HG03565 (cell line): ENCODE data around the gene MDK.
"Not testable (repeated sequence)": the region's sequence is repeated elsewhere in the genome, so short reads cannot be mapped to it uniquely, and the experiment has no call there.

ENCODE experiments used
- ATAC-seq: cut with Tn5 transposase; IDR thresholded peaks from one replicate; pipeline ENCODE4 v1.9.1; 2021; ENCODE audit warnings: mild to moderate bottlenecking, moderate library complexity; ENCODE audit not compliant: unreplicated experiment

Gene MDK

GRCh38 chr11:46367244-46367915, 14.1 kb upstream of the MDK start:
- peak; percentile 71 for ATAC-seq

- ATAC-seq: no peak
These were observed 13.6 kb upstream of the MDK start for GRCh38 chr11:46367916-46368267.

DNA sequence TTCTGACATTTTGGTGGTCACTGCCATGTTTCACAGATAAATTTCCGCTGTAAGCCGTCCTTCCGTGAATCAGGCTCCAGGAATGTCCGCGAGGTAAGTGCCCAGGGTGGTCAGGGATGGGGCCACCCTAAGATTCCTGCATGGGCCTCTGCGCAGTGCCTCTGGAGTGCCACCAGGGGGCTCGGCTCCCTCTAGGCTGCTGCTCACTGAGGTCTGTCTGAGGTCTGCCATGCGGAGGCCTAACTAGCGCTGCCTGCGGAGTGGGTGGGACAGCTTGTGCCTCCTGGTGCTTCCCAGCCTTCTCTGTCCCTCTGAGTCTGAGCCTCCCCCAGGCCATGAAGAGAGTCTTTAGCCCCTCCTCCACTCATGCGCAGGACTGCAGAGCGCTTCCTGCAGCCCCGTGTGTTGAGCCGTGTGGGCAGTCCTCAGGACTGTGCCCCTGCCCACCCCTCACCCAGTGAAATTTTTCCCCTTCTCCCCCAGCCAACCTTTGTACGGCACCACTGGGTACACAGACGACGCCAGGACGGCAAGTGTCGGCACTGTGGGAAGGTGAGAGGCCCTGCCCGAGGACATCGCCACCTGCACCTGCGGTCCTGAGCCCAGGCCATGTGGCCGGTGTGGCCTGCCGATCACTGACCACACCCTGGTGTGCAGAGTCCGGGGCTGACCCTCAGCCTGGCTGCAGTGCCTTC, 11.9 kb upstream of the MDK start:
- ATAC-seq: no peak

DNA sequence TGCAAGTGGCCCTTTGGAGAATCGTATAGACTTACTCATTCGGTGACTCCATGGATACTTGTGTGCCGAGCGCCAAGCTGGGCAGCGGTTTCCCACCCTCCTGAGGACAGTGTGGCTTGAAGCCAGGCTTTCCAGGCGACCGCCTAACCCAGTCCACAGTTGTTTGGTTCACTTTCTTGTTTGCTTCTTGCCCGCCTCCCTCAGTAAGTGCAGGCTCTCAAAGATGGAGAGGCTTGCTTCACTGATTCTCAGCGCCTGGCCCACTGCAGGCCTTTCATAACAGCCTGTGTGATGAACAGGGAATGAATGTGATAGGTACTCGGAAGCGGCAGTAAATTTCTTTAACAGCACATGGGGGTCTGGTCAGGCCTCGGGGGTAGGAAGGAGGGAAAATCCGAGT, 11.2 kb upstream of the MDK start:
- ATAC-seq: no peak

GRCh38 chr11:46371262-46371661, 10.2 kb upstream of the MDK start:
- ATAC-seq: not testable (repeated sequence)

DNA sequence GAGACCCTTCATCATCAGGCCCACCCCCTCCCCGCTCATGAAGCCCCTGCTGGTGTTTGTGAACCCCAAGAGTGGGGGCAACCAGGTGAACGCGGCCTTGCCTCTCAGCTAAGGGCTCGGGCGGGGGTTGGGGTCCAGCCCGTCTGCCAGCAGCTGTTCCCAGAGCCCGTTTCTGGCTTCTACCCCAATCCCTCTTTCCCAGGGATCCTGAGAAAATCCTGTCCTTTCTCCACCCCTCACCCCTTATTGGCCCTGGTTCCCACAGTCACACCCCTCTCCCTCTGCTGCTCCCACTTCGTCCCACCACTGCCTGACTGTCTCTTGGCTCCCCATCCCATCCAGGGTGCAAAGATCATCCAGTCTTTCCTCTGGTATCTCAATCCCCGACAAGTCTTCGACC, 9.4 kb upstream of the MDK start:
- ATAC-seq: no peak

- ATAC-seq: not testable (repeated sequence)
These were observed 9.0 kb upstream of the MDK start for GRCh38 chr11:46372501-46372900.

DNA sequence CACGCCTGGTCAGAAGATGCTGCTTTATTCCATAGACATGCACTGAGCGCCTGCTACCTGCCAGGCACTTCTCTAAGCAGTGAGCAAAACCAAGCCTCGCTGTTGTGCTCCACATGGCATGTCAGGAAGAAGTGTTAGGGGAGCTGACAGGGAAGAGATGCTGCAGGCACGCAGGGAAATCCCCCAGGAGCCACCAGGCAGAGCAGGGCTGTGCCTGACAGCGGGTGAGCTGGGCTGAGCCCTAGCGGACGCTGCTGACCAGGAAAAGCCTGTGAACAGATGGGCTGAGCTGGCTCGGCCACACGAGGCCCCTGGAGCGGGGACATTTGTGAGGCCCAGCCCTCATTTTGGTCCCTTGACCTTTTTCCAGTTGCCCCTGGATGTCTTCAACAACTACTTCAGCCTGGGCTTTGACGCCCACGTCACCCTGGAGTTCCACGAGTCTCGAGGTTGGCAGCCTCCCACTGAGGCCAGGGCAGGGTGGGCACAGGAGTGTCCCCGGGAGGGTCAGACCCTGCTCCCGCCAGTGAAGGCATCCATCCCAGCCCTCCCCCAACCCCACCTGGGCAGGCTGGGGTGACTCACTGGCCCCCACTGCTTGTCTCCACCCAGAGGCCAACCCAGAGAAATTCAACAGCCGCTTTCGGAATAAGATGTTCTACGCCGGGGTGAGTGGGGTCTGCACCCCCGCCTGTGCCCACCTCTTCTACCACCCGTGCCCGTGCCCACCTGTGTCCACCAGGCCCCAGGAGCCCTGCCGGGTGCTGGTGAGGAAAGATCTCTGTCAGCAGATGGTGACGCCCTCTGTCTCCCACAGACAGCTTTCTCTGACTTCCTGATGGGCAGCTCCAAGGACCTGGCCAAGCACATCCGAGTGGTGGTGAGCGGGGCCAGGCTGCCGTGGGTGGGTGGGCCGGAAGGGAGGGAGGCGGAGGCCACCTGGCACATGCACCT, 7.4 kb upstream of the MDK start:
- no peak for ATAC-seq

GRCh38 chr11:46374815-46375214, 6.7 kb upstream of the MDK start:
- no peak for ATAC-seq

DNA sequence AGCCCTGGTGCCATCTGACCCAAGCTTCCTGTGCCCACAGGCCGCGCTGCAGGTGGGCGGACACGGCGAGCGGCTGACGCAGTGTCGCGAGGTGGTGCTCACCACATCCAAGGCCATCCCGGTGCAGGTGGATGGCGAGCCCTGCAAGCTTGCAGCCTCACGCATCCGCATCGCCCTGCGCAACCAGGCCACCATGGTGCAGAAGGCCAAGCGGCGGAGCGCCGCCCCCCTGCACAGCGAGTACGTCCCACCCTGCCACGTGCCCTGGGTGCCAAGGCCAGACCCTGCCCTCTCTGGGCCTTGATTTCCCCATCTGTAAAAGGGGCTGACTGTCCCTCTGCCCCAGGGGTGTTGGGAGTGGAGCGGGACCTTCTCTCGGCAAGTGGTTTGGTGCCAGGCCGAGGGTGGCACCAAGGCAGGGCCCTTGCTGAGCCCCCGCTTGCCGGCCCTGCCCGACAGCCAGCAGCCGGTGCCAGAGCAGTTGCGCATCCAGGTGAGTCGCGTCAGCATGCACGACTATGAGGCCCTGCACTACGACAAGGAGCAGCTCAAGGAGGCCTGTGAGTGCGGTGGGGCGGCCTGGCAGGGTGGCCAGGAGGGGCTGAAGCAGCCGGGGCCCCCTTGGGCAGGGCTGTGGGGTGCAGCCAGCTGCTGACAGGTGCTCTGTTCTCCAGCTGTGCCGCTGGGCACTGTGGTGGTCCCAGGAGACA, 5.9 kb upstream of the MDK start:
- no peak for ATAC-seq

GRCh38 chr11:46376258-46377050, 5.0 kb upstream of the MDK start:
- ATAC-seq: no peak

DNA sequence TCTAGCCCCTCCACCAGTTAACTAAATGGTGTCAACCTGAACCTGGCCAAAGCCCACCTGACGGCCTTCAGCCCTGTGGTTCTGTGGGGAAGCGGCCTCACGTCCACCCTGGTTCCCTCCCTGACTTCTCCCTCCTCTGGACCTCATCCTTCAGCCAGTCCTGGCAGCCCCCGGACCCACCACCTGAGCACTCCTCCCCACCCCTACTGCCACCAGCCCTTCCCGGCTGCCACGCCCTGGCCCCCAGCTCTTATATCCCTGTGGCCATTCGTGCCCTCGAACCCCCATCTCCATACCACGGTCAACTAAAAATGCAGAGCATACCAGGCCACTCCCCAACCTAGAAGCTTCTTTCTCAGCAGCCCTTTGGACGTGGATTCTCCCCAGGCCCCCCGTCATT, 4.2 kb upstream of the MDK start:
- ATAC-seq: no peak

GRCh38 chr11:46377831-46378230, 3.6 kb upstream of the MDK start:
- ATAC-seq: no peak

- no peak for ATAC-seq
These were observed 3.2 kb upstream of the MDK start for GRCh38 chr11:46378296-46378695.

DNA sequence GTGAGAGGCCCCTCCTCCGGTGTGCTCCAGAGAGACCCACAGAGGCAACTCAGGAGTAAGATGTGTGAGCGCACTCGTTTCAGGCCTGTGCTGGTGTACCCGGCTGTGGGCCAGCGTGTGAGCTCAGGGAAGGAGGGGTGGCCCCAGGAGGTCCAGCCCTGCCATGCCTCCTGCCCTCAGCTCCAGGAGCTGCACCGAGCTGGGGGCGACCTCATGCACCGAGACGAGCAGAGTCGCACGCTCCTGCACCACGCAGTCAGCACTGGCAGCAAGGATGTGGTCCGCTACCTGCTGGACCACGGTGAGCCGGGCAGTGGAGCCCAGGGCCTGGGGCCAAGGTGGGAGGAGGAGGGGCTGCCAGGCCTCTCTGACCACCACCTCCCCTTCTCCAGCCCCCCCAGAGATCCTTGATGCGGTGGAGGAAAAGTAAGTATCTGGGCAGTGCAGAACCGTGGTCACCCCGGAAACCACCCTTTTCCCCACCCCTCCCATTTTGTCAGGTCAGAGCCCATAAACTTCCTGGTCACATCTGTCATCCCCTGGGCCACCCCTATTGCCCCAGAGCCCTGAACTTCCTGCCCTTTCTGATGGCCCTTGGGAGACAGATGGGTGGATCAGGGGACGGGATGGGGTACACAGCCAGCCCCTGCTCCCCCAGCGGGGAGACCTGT, 2.5 kb upstream of the MDK start:
- ATAC-seq: no peak

GRCh38 chr11:46379482-46380293, 1.8 kb upstream of the MDK start:
- not testable (repeated sequence) for ATAC-seq

DNA sequence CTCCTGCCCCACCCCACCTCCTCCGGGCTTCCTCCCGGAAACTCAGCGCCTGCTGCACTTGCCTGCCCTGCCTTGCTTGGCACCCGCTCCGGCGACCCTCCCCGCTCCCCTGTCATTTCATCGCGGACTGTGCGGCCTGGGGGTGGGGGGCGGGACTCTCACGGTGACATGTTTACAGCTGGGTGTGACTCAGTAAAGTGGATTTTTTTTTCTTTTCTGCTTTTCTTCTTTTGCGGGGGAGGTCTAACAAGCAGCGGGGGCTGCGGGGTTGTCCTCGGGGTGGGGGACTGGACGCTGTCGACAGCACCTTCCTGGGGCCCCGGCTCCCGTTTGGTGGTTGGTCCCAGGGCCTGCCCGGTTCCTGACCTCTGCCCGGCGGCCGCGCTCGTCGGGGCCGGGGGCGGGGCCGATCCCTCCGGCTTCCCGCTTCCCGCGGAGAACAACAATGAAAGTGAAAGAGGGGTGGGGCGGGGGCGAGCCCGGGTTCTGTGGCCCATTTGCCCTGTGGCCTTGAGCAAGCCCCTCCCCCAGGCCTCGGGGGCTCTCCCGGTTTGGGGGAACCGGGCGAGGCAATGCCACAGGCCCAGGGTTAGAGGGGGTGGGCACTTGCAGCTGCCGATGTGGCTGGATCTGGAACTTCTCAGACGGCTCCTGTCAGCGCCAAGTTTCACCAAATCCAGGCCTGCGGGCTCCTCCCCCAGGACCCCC, 975 bp upstream of the MDK start:
- no peak for ATAC-seq
